ENCODE results near the gene PLXNA2.

The PLXNA2 gene

GRCh38 chr1:208289716-208290115, 45.5 kb upstream of the PLXNA2 start:
- Histone ChIP-seq H3K27me3 (ENCODE audit: insufficient read depth, poor library complexity, severe bottlenecking) (no peaks in the 10 kb centered on the region), H3K9me3 (ENCODE audit: severe bottlenecking) (no peaks in the 10 kb centered on the region), H3K4me3 (ENCODE audit: severe bottlenecking) (no peak overlapping the region), H3K27ac (ENCODE audit: poor library complexity, severe bottlenecking) (no peak overlapping the region), H3K36me3 (ENCODE audit: low read depth) (no peaks in the 10 kb centered on the region), H3K4me1 (ENCODE audit: insufficient read depth, poor library complexity, severe bottlenecking) (no peaks in the 10 kb centered on the region)
- DNase-seq (ENCODE audit: low spot score): no peak
- ATAC-seq (ENCODE audit: low read depth): no peak
- TF ChIP-seq, protein P1, sequence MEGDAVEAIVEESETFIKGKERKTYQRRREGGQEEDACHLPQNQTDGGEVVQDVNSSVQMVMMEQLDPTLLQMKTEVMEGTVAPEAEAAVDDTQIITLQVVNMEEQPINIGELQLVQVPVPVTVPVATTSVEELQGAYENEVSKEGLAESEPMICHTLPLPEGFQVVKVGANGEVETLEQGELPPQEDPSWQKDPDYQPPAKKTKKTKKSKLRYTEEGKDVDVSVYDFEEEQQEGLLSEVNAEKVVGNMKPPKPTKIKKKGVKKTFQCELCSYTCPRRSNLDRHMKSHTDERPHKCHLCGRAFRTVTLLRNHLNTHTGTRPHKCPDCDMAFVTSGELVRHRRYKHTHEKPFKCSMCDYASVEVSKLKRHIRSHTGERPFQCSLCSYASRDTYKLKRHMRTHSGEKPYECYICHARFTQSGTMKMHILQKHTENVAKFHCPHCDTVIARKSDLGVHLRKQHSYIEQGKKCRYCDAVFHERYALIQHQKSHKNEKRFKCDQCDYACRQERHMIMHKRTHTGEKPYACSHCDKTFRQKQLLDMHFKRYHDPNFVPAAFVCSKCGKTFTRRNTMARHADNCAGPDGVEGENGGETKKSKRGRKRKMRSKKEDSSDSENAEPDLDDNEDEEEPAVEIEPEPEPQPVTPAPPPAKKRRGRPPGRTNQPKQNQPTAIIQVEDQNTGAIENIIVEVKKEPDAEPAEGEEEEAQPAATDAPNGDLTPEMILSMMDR (IDR thresholded peaks at IDR 0.05; ENCODE audit: poor library complexity, severe bottlenecking): no peak

DNA sequence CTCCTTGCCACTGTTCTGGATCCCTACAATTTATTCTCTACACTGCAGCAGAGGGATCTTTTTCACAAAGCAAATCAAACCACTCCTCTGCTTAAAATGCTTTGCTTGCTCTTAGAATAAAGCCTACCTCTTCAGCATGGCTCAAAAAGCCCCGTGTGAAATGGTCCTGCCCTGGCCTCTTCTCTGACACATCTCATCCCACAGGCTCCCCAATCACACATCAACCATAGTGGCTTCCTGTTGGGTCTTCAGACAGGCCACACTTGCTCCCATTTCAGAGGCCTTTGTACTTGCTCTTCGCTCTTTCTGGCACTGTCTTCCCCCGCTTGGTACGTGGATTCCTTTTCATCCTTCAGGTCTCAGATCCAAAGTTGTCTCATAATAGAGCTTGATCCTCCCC, 44.3 kb upstream of the PLXNA2 start:
- TF ChIP-seq, protein P1 (IDR thresholded peaks at IDR 0.05; ENCODE audit: poor library complexity, severe bottlenecking): no peak
- H3K4me3 ChIP-seq (ENCODE audit: severe bottlenecking): no peak overlapping the region
- DNase-seq (ENCODE audit: low spot score) (no peak), ATAC-seq (ENCODE audit: low read depth) (no peak)
- H3K36me3 ChIP-seq (ENCODE audit: low read depth): no peaks in the 10 kb centered on the region
- no peak overlapping the region for H3K27ac ChIP-seq (ENCODE audit: poor library complexity, severe bottlenecking)
- no peaks in the 10 kb centered on the region for H3K4me1 ChIP-seq (ENCODE audit: insufficient read depth, poor library complexity, severe bottlenecking)
- no peaks in the 10 kb centered on the region for H3K9me3 ChIP-seq (ENCODE audit: severe bottlenecking)
- H3K27me3 ChIP-seq (ENCODE audit: insufficient read depth, poor library complexity, severe bottlenecking): no peaks in the 10 kb centered on the region

DNA sequence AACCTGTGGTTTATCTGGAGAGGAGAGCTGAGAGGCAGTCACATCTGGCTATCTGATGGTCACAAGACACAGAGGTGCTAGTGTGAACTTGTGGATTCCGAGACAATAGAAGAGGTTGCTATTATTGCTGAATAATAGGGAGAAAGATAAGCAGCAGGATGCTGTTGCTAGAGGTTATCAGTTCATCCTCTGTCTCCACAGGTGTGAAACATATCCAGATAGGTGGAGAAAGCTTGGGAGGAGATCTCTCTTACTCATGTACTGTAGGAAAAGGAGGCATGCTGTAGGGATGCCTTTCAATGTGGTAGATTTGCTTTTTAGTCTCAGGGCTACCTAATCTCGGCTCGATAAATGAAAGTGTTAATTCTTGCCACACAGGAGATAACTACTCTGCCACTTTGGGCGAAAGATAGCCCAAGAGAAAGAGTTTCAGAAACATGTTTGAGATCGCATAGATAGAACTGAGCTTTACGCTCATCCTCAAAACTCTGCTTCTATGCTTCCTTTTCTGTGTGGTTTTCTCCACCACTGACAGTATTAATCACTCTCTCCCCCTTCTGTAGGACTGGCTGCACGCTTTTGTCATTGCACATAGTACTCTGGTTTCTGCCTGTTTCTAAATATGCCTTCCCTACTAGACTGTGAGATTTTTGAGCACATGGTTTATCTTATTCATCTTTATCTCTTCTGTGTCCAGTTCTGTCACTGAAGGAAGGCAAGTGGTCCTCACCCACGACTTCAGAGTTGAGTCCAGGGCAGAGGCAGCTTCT, 36.7 kb upstream of the PLXNA2 start:
- Histone ChIP-seq H3K9me3 (ENCODE audit: severe bottlenecking) (no peaks in the 10 kb centered on the region), H3K36me3 (ENCODE audit: low read depth) (no peaks in the 10 kb centered on the region), H3K4me1 (ENCODE audit: insufficient read depth, poor library complexity, severe bottlenecking) (no peaks in the 10 kb centered on the region), H3K27ac (ENCODE audit: poor library complexity, severe bottlenecking) (no peak overlapping the region), H3K4me3 (ENCODE audit: severe bottlenecking) (no peak overlapping the region), H3K27me3 (ENCODE audit: insufficient read depth, poor library complexity, severe bottlenecking) (no peaks in the 10 kb centered on the region)
- TF ChIP-seq, protein P1 (IDR thresholded peaks at IDR 0.05; ENCODE audit: poor library complexity, severe bottlenecking): no peak
- ATAC-seq (ENCODE audit: low read depth) (no peak), DNase-seq (ENCODE audit: low spot score) (no peak)

- Histone ChIP-seq H3K36me3 (ENCODE audit: low read depth) (no peaks in the 10 kb centered on the region), H3K27ac (ENCODE audit: poor library complexity, severe bottlenecking) (no peak overlapping the region), H3K9me3 (ENCODE audit: severe bottlenecking) (no peaks in the 10 kb centered on the region), H3K27me3 (ENCODE audit: insufficient read depth, poor library complexity, severe bottlenecking) (no peaks in the 10 kb centered on the region), H3K4me1 (ENCODE audit: insufficient read depth, poor library complexity, severe bottlenecking) (no peaks in the 10 kb centered on the region), H3K4me3 (ENCODE audit: severe bottlenecking) (no peak overlapping the region)
- no peak for DNase-seq (ENCODE audit: low spot score)
- TF ChIP-seq, protein P1 (IDR thresholded peaks at IDR 0.05; ENCODE audit: poor library complexity, severe bottlenecking): no peak
- no peak for ATAC-seq (ENCODE audit: low read depth)
Observed at GRCh38 chr1:208279826-208280588, 35.8 kb upstream of the PLXNA2 start.

GRCh38 chr1:208278638-208279037, 34.5 kb upstream of the PLXNA2 start:
- TF ChIP-seq, protein P1 (IDR thresholded peaks at IDR 0.05; ENCODE audit: poor library complexity, severe bottlenecking): no peak
- Histone ChIP-seq H3K4me1 (ENCODE audit: insufficient read depth, poor library complexity, severe bottlenecking) (no peaks in the 10 kb centered on the region), H3K27me3 (ENCODE audit: insufficient read depth, poor library complexity, severe bottlenecking) (no peaks in the 10 kb centered on the region), H3K27ac (ENCODE audit: poor library complexity, severe bottlenecking) (no peak overlapping the region), H3K36me3 (ENCODE audit: low read depth) (no peaks in the 10 kb centered on the region), H3K4me3 (ENCODE audit: severe bottlenecking) (no peak overlapping the region), H3K9me3 (ENCODE audit: severe bottlenecking) (no peaks in the 10 kb centered on the region)
- ATAC-seq (ENCODE audit: low read depth): no peak
- DNase-seq (ENCODE audit: low spot score): no peak
